ENCODE results near the gene ETS1.

Gene ETS1

GRCh38 chr11:128567130-128567529 is 20.2 kb downstream of the ETS1 start:
- no peak for DNase-seq (ENCODE audit: low read depth)
- H3K4me3 ChIP-seq (ENCODE audit: control insufficient read depth, low read depth, low read length): no peak overlapping the region
- no peak for TF ChIP-seq CTCF (IDR thresholded peaks at IDR 0.05; ENCODE audit: control insufficient read depth, insufficient read depth, low read depth, low read length, missing control alignments)

GRCh38 chr11:128565881-128566280 is 21.5 kb downstream of the ETS1 start:
- no peak for DNase-seq (ENCODE audit: low read depth)
- no peak overlapping the region for H3K4me3 ChIP-seq (ENCODE audit: control insufficient read depth, low read depth, low read length)
- no peak for TF ChIP-seq CTCF (IDR thresholded peaks at IDR 0.05; ENCODE audit: control insufficient read depth, insufficient read depth, low read depth, low read length, missing control alignments)

GRCh38 chr11:128564642-128565245 is 22.6 kb downstream of the ETS1 start:
- no peak overlapping the region for H3K4me3 ChIP-seq (ENCODE audit: control insufficient read depth, low read depth, low read length)
- no peak for DNase-seq (ENCODE audit: low read depth)
- TF ChIP-seq CTCF (IDR thresholded peaks at IDR 0.05; ENCODE audit: control insufficient read depth, insufficient read depth, low read depth, low read length, missing control alignments): no peak

- DNase-seq (ENCODE audit: low read depth): no peak
- no peak for TF ChIP-seq CTCF (IDR thresholded peaks at IDR 0.05; ENCODE audit: control insufficient read depth, insufficient read depth, low read depth, low read length, missing control alignments)
- no peak overlapping the region for H3K4me3 ChIP-seq (ENCODE audit: control insufficient read depth, low read depth, low read length)
Measured at GRCh38 chr11:128563942-128564641, 23.3 kb downstream of the ETS1 start.

GRCh38 chr11:128563308-128563707 is 24.1 kb downstream of the ETS1 start:
- DNase-seq (ENCODE audit: low read depth): no peak
- no peak overlapping the region for H3K4me3 ChIP-seq (ENCODE audit: control insufficient read depth, low read depth, low read length)
- TF ChIP-seq CTCF (IDR thresholded peaks at IDR 0.05; ENCODE audit: control insufficient read depth, insufficient read depth, low read depth, low read length, missing control alignments): no peak

- no peak overlapping the region for H3K4me3 ChIP-seq (ENCODE audit: control insufficient read depth, low read depth, low read length)
- no peak for DNase-seq (ENCODE audit: low read depth)
- TF ChIP-seq CTCF (IDR thresholded peaks at IDR 0.05; ENCODE audit: control insufficient read depth, insufficient read depth, low read depth, low read length, missing control alignments): no peak
Measured at GRCh38 chr11:128559496-128560103, 27.8 kb downstream of the ETS1 start.
